ENCODE results near the gene CYP1A1. TPM values are rescaled to one million over a fixed set of nuclear protein-coding genes. Genes with fewer than 3 reads are reported as not detected.

The CYP1A1 gene
- total RNA-seq, 1 experiment from 2014 or later: 0.26 TPM

DNA sequence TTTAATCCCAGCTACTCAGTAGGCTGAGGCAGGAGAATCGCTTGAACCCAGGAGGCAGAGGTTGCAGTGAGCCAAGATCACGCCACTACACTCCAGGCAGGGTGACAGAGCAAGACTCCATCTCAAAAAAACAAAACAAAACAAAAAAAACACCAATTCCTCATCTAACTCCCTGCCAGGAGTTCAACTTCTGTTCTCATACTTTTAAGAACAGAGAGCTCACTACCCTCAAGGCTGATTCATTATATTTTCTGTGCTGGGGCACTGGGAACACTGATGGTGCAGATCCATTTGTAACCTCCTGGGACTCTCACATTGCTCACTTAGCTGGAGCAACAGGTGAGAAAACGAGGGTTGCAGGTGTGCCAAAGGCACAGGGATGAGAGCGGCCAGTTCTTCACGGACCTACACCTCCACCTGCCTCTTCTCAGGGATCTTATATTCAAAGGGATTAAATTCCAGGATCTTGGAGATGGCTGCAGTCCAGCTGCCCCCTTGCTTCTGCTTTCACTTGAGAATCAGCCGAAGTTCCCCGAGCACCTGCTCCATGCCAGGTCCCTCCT, 44.2 kb upstream of the CYP1A1 start:
- POLR2A ChIA-PET: interaction anchor here (0.9 to 1.8 kb wide), 2 partner anchors 9 to 154 kb away, joined by 3 to 20 read pairs; partner anchors contain the start of gene CLK3
- Mint-ChIP-seq H3K27ac (no peak overlapping the region), H3K9me3 (no peaks in the 10 kb centered on the region), H3K4me3 (no peak overlapping the region), H3K4me1 (peaks cover 26% of the 10 kb centered on the region), H3K27me3 (ENCODE audit: low read depth) (peaks cover 21% of the 10 kb centered on the region), H3K36me3 (no peaks in the 10 kb centered on the region)
- CTCF ChIA-PET: interaction anchor here (0.6 to 12.6 kb wide), 55 partner anchors 10 to 396 kb away, joined by 3 to 409 read pairs (median 7); partner anchors contain the start of genes COX5A, CPLX3, CSK and CYP1A1
- no peak for ATAC-seq
- no peak for DNase-seq (ENCODE audit: low spot score)
- TF ChIP-seq, protein P1, sequence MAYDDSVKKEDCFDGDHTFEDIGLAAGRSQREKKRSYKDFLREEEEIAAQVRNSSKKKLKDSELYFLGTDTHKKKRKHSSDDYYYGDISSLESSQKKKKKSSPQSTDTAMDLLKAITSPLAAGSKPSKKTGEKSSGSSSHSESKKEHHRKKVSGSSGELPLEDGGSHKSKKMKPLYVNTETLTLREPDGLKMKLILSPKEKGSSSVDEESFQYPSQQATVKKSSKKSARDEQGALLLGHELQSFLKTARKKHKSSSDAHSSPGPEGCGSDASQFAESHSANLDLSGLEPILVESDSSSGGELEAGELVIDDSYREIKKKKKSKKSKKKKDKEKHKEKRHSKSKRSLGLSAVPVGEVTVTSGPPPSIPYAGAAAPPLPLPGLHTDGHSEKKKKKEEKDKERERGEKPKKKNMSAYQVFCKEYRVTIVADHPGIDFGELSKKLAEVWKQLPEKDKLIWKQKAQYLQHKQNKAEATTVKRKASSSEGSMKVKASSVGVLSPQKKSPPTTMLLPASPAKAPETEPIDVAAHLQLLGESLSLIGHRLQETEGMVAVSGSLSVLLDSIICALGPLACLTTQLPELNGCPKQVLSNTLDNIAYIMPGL (CRISPR knock-in tag; IDR thresholded peaks at IDR 0.05): no peak
- TF ChIP-seq ZNF219 (CRISPR knock-in tag; IDR thresholded peaks at IDR 0.05; ENCODE audit: borderline replicate concordance) (no peak), ZNF423 (CRISPR knock-in tag; IDR thresholded peaks at IDR 0.05) (no peak), ZNF396 (CRISPR knock-in tag; IDR thresholded peaks at IDR 0.05; ENCODE audit: borderline replicate concordance) (no peak), E2F5 (CRISPR knock-in tag; IDR thresholded peaks at IDR 0.05) (no peak), TEAD1 (CRISPR knock-in tag; IDR thresholded peaks at IDR 0.05) (no peak), FOXJ3 (CRISPR knock-in tag; IDR thresholded peaks at IDR 0.05; ENCODE audit: borderline replicate concordance) (no peak), PREB (CRISPR knock-in tag; IDR thresholded peaks at IDR 0.05; ENCODE audit: borderline replicate concordance) (no peak), ZNF121 (CRISPR knock-in tag; IDR thresholded peaks at IDR 0.05) (no peak), ZBTB21 (CRISPR knock-in tag; IDR thresholded peaks at IDR 0.05; ENCODE audit: borderline replicate concordance) (no peak), ESRRA (CRISPR knock-in tag; IDR thresholded peaks at IDR 0.05; ENCODE audit: borderline replicate concordance) (no peak), ZNF138 (CRISPR knock-in tag; conservative IDR thresholded peaks at IDR 0.05) (no peak)
- TF ChIP-seq, protein P2, sequence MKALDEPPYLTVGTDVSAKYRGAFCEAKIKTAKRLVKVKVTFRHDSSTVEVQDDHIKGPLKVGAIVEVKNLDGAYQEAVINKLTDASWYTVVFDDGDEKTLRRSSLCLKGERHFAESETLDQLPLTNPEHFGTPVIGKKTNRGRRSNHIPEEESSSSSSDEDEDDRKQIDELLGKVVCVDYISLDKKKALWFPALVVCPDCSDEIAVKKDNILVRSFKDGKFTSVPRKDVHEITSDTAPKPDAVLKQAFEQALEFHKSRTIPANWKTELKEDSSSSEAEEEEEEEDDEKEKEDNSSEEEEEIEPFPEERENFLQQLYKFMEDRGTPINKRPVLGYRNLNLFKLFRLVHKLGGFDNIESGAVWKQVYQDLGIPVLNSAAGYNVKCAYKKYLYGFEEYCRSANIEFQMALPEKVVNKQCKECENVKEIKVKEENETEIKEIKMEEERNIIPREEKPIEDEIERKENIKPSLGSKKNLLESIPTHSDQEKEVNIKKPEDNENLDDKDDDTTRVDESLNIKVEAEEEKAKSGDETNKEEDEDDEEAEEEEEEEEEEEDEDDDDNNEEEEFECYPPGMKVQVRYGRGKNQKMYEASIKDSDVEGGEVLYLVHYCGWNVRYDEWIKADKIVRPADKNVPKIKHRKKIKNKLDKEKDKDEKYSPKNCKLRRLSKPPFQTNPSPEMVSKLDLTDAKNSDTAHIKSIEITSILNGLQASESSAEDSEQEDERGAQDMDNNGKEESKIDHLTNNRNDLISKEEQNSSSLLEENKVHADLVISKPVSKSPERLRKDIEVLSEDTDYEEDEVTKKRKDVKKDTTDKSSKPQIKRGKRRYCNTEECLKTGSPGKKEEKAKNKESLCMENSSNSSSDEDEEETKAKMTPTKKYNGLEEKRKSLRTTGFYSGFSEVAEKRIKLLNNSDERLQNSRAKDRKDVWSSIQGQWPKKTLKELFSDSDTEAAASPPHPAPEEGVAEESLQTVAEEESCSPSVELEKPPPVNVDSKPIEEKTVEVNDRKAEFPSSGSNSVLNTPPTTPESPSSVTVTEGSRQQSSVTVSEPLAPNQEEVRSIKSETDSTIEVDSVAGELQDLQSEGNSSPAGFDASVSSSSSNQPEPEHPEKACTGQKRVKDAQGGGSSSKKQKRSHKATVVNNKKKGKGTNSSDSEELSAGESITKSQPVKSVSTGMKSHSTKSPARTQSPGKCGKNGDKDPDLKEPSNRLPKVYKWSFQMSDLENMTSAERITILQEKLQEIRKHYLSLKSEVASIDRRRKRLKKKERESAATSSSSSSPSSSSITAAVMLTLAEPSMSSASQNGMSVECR (CRISPR knock-in tag; IDR thresholded peaks at IDR 0.05; ENCODE audit: borderline replicate concordance): no peak
- TF ChIP-seq, protein P3, sequence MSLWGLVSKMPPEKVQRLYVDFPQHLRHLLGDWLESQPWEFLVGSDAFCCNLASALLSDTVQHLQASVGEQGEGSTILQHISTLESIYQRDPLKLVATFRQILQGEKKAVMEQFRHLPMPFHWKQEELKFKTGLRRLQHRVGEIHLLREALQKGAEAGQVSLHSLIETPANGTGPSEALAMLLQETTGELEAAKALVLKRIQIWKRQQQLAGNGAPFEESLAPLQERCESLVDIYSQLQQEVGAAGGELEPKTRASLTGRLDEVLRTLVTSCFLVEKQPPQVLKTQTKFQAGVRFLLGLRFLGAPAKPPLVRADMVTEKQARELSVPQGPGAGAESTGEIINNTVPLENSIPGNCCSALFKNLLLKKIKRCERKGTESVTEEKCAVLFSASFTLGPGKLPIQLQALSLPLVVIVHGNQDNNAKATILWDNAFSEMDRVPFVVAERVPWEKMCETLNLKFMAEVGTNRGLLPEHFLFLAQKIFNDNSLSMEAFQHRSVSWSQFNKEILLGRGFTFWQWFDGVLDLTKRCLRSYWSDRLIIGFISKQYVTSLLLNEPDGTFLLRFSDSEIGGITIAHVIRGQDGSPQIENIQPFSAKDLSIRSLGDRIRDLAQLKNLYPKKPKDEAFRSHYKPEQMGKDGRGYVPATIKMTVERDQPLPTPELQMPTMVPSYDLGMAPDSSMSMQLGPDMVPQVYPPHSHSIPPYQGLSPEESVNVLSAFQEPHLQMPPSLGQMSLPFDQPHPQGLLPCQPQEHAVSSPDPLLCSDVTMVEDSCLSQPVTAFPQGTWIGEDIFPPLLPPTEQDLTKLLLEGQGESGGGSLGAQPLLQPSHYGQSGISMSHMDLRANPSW (CRISPR knock-in tag; conservative IDR thresholded peaks at IDR 0.05; ENCODE audit: low read depth): no peak
- TF ChIP-seq, protein P4, sequence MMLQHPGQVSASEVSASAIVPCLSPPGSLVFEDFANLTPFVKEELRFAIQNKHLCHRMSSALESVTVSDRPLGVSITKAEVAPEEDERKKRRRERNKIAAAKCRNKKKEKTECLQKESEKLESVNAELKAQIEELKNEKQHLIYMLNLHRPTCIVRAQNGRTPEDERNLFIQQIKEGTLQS (CRISPR knock-in tag; conservative IDR thresholded peaks at IDR 0.05): no peak
